Psoas muscle (tissue), 8 donors: ENCODE measurements around the gene TMEM51. TPM values are rescaled to one million over a fixed set of nuclear protein-coding genes. Genes with fewer than 3 reads are reported as not detected.

Experiments used
- ATAC-seq, 4 donors: fragments of 200-7000 bp; cut with Tn5 transposase; one replicate each; pipeline ENCODE4 v1.9.1; 2020; ENCODE audit warnings: moderate library complexity in 3 of 4, mild to moderate bottlenecking in 2 of 4
- DNase-seq, 2 donors: peaks; one replicate each; pipeline ENCODE4 v3.0.0-alpha.2; 2020
- H3K27ac ChIP-seq: fragments of 200-600 bp; one replicate; pipeline ENCODE4 v1.8.0; 2022
- H3K27me3 ChIP-seq, 3 donors: fragments of 200-600 bp in 1 of 3; one replicate each; pipeline versions ENCODE4 v1.6.1 to v1.8.0; 2013 to 2022; ENCODE audit warnings: low read length in 2 of 3, mild to moderate bottlenecking in 2 of 3, moderate library complexity in 1 of 3; ENCODE audit not compliant: insufficient read depth in 3 of 3
- H3K36me3 ChIP-seq, 2 donors: fragments of 200-600 bp in 1 of 2; one replicate each; pipeline versions ENCODE4 v1.6.1 to v1.8.0; 2013 to 2022; ENCODE audit warnings: low read depth in 1 of 2, mild to moderate bottlenecking in 1 of 2, moderate library complexity in 1 of 2; ENCODE audit not compliant: insufficient read depth in 1 of 2
- H3K4me1 ChIP-seq: fragments of 200-600 bp; one replicate; pipeline ENCODE4 v1.8.0; 2022
- H3K4me3 ChIP-seq: fragments of 200-600 bp; one replicate; pipeline ENCODE4 v1.8.0; 2022; ENCODE audit warnings: mild to moderate bottlenecking
- H3K9me3 ChIP-seq: fragments of 200-600 bp; one replicate; pipeline ENCODE4 v1.8.0; 2022
- CTCF ChIP-seq: fragments of 200-600 bp; IDR thresholded peaks from one replicate; pipeline ENCODE4 v1.8.0; 2022; ENCODE audit warnings: antibody characterized with exemption
- WGBS, 3 donors: extraction: QIAGEN DNeasy Blood & Tissue Kit; methylation state at CpG; one replicate each; pipeline versions ENCODE4 v1.1.6 to v1.1.7; 2013; 5-methylcytosine and 5-hydroxymethylcytosine counted together
- intact Hi-C, 2 donors: fragments of 100-400 bp; cut with DNase I; formaldehyde crosslinking; loops; one replicate each; pipeline versions ENCODE4 v1.11.0 to v1.14.2; 2022
- polyA plus RNA-seq, 3 donors: library from polyadenylated mRNA; stranded (reverse); fragments of 200-250 nt; gene quantifications; one replicate each; pipeline ENCODE4 v1.2.3, GENCODE V29; 2013
- total RNA-seq, 4 donors: library from RNA; stranded (reverse); fragmentation: NEBNext Ultra II Directional in 2 of 4; extraction: Animal tissue kit (Norgen Biotek cat#: 25700) in 2 of 4; gene quantifications; one replicate each; pipeline versions ENCODE4 v1.2.1 to v1.2.4, GENCODE V29; 2021 to 2023
- donor health status: healthy with polysubstance abuse.
- donor health status: DM: no; HTN: no; CAD: no; lungs with moderate emphysema.
- donor health status: Bipolar disorder and iron deficiency.
- donor health status: healthy.
- donor health status: DM: yes; HTN: yes; CAD: no.
- donor health status: DM: no; HTN: no; CAD: no.
- donor health status: DM: no; HTN: no; CAD: no.
- donor health status: DM: yes; HTN: yes; CAD: no.

Gene TMEM51
- total and polyA plus RNA-seq, 7 donors, result 0.67 to 1.7 (median 0.97) TPM

DNA sequence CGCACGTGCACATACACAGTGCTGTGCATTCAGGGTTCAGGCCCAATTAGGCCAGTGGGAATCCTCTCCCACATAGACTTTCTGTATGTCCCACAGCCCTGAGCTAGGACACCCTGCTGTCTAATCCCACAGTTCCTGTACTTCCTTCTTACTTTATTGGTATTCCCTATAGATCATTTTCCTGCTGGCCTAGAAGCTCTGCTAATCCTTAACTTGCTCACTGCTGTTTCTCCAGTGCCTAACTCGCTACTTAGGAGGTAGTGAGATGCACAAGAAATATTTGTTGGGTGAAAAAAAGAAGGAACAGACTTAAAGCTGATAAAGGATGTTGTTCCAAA lies 59.4 kb downstream of the TMEM51 start:
- no peak for TF ChIP-seq CTCF
- Histone ChIP-seq H3K9me3 (no peaks in the 10 kb centered on the region), H3K27ac (no peak overlapping the region), H3K4me3 (no peak overlapping the region), H3K27me3 (peaks cover 0 to 4% (median 0%) of the 10 kb centered on the region in 3 donors), H3K4me1 (no peaks in the 10 kb centered on the region), H3K36me3 (no peaks in the 10 kb centered on the region)
- intact Hi-C loops, result no loop called here
- DNase-seq (peak in 1 of 2 donors; percentile 10), ATAC-seq (no peak)
- WGBS, 3 donors, result 82 to 97% (median 89%) methylated on average over 3 of the region's 3 CpGs

DNA sequence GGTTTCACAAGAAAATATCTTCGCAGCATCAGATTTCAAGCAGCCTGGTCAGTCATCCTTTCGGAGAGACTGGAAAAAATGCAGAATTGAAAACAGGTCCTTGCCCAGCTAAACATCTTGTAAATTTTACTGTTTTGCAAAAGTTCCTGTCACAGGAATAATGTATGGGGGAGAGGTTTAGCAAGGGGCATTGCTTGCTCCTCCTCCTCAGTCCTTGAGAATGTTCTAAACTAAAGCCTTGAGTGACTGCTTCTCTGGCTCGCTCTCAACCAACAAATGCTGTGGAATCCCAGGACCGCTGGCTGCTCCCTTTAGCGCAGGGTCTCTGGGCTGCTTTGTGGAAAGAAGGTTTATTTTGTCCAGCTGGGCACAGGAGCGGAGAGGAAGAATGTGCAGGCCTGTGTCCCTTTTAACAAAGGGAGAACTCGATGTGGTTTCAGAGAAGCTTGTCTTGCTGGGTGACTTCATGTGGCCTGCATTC lies 59.8 kb downstream of the TMEM51 start:
- H3K27me3 ChIP-seq, result peaks cover 0 to 4% (median 0%) of the 10 kb centered on the region in 3 donors
- no peak overlapping the region for H3K27ac ChIP-seq
- no peaks in the 10 kb centered on the region for H3K4me1 ChIP-seq
- no peaks in the 10 kb centered on the region for H3K9me3 ChIP-seq
- intact Hi-C loops, result no loop called here
- H3K4me3 ChIP-seq, result no peak overlapping the region
- TF ChIP-seq CTCF, result no peak
- no peaks in the 10 kb centered on the region for H3K36me3 ChIP-seq
- WGBS, 3 donors, result 65 to 71% (median 69%) methylated on average over 7 of the region's 7 CpGs
- ATAC-seq (no peak), DNase-seq (peak in 1 of 2 donors; percentile 6)

DNA sequence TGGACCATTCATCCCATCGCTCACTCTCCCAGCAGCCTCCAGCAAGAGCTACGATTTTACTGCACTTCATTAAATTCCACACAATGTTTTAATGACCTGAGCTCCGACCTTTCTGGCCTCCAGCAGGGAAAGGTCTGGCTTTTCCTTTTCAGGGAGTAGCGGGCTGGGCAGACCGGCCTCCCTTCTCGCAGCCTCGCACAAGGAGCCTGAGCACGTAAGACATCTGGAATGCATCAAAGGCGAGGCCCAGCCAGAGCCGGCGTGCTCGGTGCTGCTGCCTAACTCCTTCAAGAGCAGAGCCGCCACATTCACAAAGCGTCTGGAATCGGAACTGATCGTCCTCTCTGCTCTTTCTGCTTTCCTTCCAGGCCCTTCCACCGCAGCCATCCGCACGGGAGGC lies 61.0 kb downstream of the TMEM51 start:
- peak overlapping the region; percentile 16 for H3K27ac ChIP-seq
- H3K9me3 ChIP-seq, result no peaks in the 10 kb centered on the region
- no peaks in the 10 kb centered on the region for H3K36me3 ChIP-seq
- ATAC-seq (no peak), DNase-seq (peak in 1 of 2 donors; percentile 39)
- peaks cover 0 to 4% (median 0%) of the 10 kb centered on the region in 3 donors for H3K27me3 ChIP-seq
- H3K4me3 ChIP-seq, result no peak overlapping the region
- H3K4me1 ChIP-seq, result no peaks in the 10 kb centered on the region
- 67 to 78% (median 69%) methylated on average over 19 of the region's 19 CpGs for WGBS, 3 donors
- no peak for TF ChIP-seq CTCF
- intact Hi-C loops, result no loop called here

- H3K4me1 ChIP-seq, result no peaks in the 10 kb centered on the region
- no peaks in the 10 kb centered on the region for H3K36me3 ChIP-seq
- H3K27ac ChIP-seq, result peak overlapping the region; percentile 16
- no peak for TF ChIP-seq CTCF
- no peaks in the 10 kb centered on the region for H3K9me3 ChIP-seq
- DNase-seq (no peak), ATAC-seq (no peak)
- no peak overlapping the region for H3K4me3 ChIP-seq
- peaks cover 0 to 4% (median 0%) of the 10 kb centered on the region in 3 donors for H3K27me3 ChIP-seq
- intact Hi-C loops, result no loop called here
- 89 to 91% (median 90%) methylated on average over 23 of the region's 23 CpGs for WGBS, 3 donors
Observed at GRCh38 chr1:15215116-15215515, 61.6 kb downstream of the TMEM51 start.

- ATAC-seq (no peak), DNase-seq (no peak)
- no peak for TF ChIP-seq CTCF
- H3K4me1 ChIP-seq, result no peaks in the 10 kb centered on the region
- 80 to 98% (median 83%) methylated on average over 1 of the region's 1 CpG for WGBS, 3 donors
- intact Hi-C loops, result no loop called here
- no peaks in the 10 kb centered on the region for H3K36me3 ChIP-seq
- H3K27me3 ChIP-seq, result peaks cover 0 to 4% (median 0%) of the 10 kb centered on the region in 3 donors
- no peak overlapping the region for H3K4me3 ChIP-seq
- H3K9me3 ChIP-seq, result no peaks in the 10 kb centered on the region
- no peak overlapping the region for H3K27ac ChIP-seq
Observed at GRCh38 chr1:15217654-15218053, 64.1 kb downstream of the TMEM51 start.
